BE2C (cell line): ENCODE data around the gene NACAD.

Experiments used
- DNase-seq: peaks from one replicate; pipeline ENCODE4 v3.0.0-alpha.2; 2020
- H3K27me3 ChIP-seq: fragments of 250-450 bp; sonication (Bioruptor Pico); 2 replicates; pipeline ENCODE4 v1.5.1; 2020; ENCODE audit warnings: mild to moderate bottlenecking
- H3K36me3 ChIP-seq: fragments of 250-450 bp; sonication (Bioruptor Pico); 2 replicates; pipeline ENCODE4 v1.5.1; 2020; ENCODE audit warnings: mild to moderate bottlenecking
- H3K4me1 ChIP-seq: fragments of 250-450 bp; sonication (Bioruptor Pico); 2 replicates; pipeline ENCODE4 v1.5.1; 2020
- H3K4me3 ChIP-seq: 2 replicates; pipeline ENCODE4 v1.5.1; 2011; ENCODE audit warnings: low read depth, low read length
- H3K9me3 ChIP-seq: fragments of 250-450 bp; sonication (Bioruptor Pico); 2 replicates; pipeline ENCODE4 v1.5.1; 2020
- CTCF ChIP-seq: IDR thresholded peaks from 2 replicates; pipeline ENCODE4 v1.5.1; 2012; ENCODE audit warnings: mild to moderate bottlenecking, low read depth, low read length

NACAD gene

GRCh38 chr7:45065031-45065995 lies 23.5 kb downstream of the NACAD start:
- no peaks in the 10 kb centered on the region for H3K27me3 ChIP-seq
- no peaks in the 10 kb centered on the region for H3K4me1 ChIP-seq
- H3K36me3 ChIP-seq, result no peaks in the 10 kb centered on the region
- DNase-seq, result no peak
- H3K4me3 ChIP-seq, result no peak overlapping the region
- no peak for TF ChIP-seq CTCF
- H3K9me3 ChIP-seq, result no peaks in the 10 kb centered on the region; the same call in 1 of the 2 replicates

GRCh38 chr7:45064047-45064725 lies 24.6 kb downstream of the NACAD start:
- no peak for TF ChIP-seq CTCF
- no peaks in the 10 kb centered on the region for H3K4me1 ChIP-seq
- no peaks in the 10 kb centered on the region for H3K36me3 ChIP-seq
- H3K27me3 ChIP-seq, result no peaks in the 10 kb centered on the region
- H3K4me3 ChIP-seq, result no peak overlapping the region
- no peak for DNase-seq
- no peaks in the 10 kb centered on the region; the same call in 1 of the 2 replicates for H3K9me3 ChIP-seq

GRCh38 chr7:45061806-45062425 lies 26.9 kb downstream of the NACAD start:
- no peak overlapping the region for H3K4me3 ChIP-seq
- H3K36me3 ChIP-seq, result no peaks in the 10 kb centered on the region
- no peaks in the 10 kb centered on the region; the same call in 1 of the 2 replicates for H3K9me3 ChIP-seq
- no peak for DNase-seq
- no peak for TF ChIP-seq CTCF
- H3K4me1 ChIP-seq, result no peaks in the 10 kb centered on the region
- H3K27me3 ChIP-seq, result no peaks in the 10 kb centered on the region

- H3K9me3 ChIP-seq, result no peaks in the 10 kb centered on the region; the same call in 1 of the 2 replicates
- no peak for TF ChIP-seq CTCF
- H3K4me1 ChIP-seq, result no peaks in the 10 kb centered on the region
- DNase-seq, result no peak
- H3K36me3 ChIP-seq, result no peaks in the 10 kb centered on the region
- no peak overlapping the region for H3K4me3 ChIP-seq
- no peaks in the 10 kb centered on the region for H3K27me3 ChIP-seq
Measured at GRCh38 chr7:45061352-45061751, 27.4 kb downstream of the NACAD start.

- DNase-seq, result no peak
- no peak for TF ChIP-seq CTCF
- Histone ChIP-seq H3K27me3 (no peaks in the 10 kb centered on the region), H3K9me3 (no peaks in the 10 kb centered on the region; the same call in 1 of the 2 replicates), H3K36me3 (no peaks in the 10 kb centered on the region), H3K4me1 (no peaks in the 10 kb centered on the region), H3K4me3 (no peak overlapping the region)
Measured at GRCh38 chr7:45060295-45060694, 28.5 kb downstream of the NACAD start.
